BE2C (cell line): ENCODE measurements around the gene ARPC1A.
A peak's percentile ranks its signal among the peaks of the same experiment; 100 is the strongest.
"Not testable (repeated sequence)": the region's sequence is repeated elsewhere in the genome, so short reads cannot be mapped to it uniquely, and the experiment has no call there.

Experiments
- DNase-seq: peaks from one replicate; pipeline ENCODE4 v3.0.0-alpha.2; 2020
- H3K27me3 ChIP-seq: fragments of 250-450 bp; sonication (Bioruptor Pico); 2 replicates; pipeline ENCODE4 v1.5.1; 2020; ENCODE audit warnings: mild to moderate bottlenecking
- H3K36me3 ChIP-seq: fragments of 250-450 bp; sonication (Bioruptor Pico); 2 replicates; pipeline ENCODE4 v1.5.1; 2020; ENCODE audit warnings: mild to moderate bottlenecking
- H3K4me1 ChIP-seq: fragments of 250-450 bp; sonication (Bioruptor Pico); 2 replicates; pipeline ENCODE4 v1.5.1; 2020
- H3K4me3 ChIP-seq: 2 replicates; pipeline ENCODE4 v1.5.1; 2011; ENCODE audit warnings: low read depth, low read length
- H3K9me3 ChIP-seq: fragments of 250-450 bp; sonication (Bioruptor Pico); 2 replicates; pipeline ENCODE4 v1.5.1; 2020
- TF ChIP-seq, protein P1 (sequence below): IDR thresholded peaks from 2 replicates; pipeline ENCODE4 v1.5.1; 2012; ENCODE audit warnings: mild to moderate bottlenecking, low read depth, low read length

The ARPC1A gene

DNA sequence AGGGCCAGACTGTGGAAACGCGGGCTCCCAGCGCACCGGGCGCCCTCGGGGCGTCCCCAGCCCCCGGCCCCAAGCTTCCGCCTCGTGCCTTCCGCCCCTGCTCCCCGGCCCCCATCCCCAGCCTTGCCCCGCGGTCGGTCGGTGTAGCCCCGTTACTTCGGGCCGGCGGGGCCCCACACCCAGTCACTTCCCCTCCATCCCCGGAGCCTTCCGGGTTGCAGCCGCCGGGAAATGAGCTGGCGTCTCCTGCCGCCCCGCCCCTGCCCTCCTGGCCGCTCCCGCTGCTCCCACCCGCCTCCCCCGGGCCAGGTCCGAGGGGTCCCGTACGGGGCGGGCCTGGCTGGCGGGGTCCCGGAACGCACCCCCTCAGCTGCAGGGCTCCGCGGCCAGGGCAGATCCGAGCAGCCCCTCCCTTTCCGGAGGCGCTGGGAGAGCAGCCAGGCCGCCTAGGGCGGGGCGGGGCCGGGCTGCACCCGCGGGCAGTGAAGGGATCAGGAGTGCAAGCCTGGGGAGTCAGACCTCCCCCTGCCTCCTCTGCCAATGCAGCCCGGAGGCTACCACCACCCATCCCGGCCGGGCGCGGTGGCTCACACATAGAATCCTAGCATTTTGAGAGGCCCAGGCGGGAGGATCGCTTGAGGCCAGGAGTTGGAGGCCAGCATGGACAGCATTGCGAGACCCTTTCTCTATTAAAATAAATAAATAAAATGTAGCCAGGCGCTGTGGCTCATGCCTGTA is 49.5 kb downstream of the ARPC1A start:
- DNase-seq = peak; percentile 72
- H3K36me3 ChIP-seq = no peaks in the 10 kb centered on the region
- TF ChIP-seq, protein P1, sequence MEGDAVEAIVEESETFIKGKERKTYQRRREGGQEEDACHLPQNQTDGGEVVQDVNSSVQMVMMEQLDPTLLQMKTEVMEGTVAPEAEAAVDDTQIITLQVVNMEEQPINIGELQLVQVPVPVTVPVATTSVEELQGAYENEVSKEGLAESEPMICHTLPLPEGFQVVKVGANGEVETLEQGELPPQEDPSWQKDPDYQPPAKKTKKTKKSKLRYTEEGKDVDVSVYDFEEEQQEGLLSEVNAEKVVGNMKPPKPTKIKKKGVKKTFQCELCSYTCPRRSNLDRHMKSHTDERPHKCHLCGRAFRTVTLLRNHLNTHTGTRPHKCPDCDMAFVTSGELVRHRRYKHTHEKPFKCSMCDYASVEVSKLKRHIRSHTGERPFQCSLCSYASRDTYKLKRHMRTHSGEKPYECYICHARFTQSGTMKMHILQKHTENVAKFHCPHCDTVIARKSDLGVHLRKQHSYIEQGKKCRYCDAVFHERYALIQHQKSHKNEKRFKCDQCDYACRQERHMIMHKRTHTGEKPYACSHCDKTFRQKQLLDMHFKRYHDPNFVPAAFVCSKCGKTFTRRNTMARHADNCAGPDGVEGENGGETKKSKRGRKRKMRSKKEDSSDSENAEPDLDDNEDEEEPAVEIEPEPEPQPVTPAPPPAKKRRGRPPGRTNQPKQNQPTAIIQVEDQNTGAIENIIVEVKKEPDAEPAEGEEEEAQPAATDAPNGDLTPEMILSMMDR = no peak
- peak overlapping the region; percentile 67 for H3K4me3 ChIP-seq
- H3K4me1 ChIP-seq = peaks cover 3% of the 10 kb centered on the region
- no peaks in the 10 kb centered on the region for H3K9me3 ChIP-seq
- H3K27me3 ChIP-seq = no peaks in the 10 kb centered on the region

- peaks cover 12% of the 10 kb centered on the region for H3K4me1 ChIP-seq
- no peaks in the 10 kb centered on the region for H3K36me3 ChIP-seq
- H3K27me3 ChIP-seq = no peaks in the 10 kb centered on the region
- no peaks in the 10 kb centered on the region for H3K9me3 ChIP-seq
- no peak for DNase-seq
- TF ChIP-seq, protein P1 = no peak
- no peak overlapping the region for H3K4me3 ChIP-seq
These were observed 53.4 kb downstream of the ARPC1A start for GRCh38 chr7:99379043-99379577.

- not testable (repeated sequence) for H3K36me3 ChIP-seq, H3K4me3 ChIP-seq
- H3K4me1 ChIP-seq = peaks cover 10% of the 10 kb centered on the region
These were observed 54.0 kb downstream of the ARPC1A start for GRCh38 chr7:99379693-99380031.

GRCh38 chr7:99380032-99380822 is 54.5 kb downstream of the ARPC1A start:
- H3K27me3 ChIP-seq = no peaks in the 10 kb centered on the region
- DNase-seq = no peak

More at GRCh38 chr7:99379693-99380031, 54.0 kb downstream of the ARPC1A start:
- not testable (repeated sequence) for DNase-seq, H3K27me3 ChIP-seq, H3K9me3 ChIP-seq

GRCh38 chr7:99380823-99381663 is 55.3 kb downstream of the ARPC1A start:
- Histone ChIP-seq H3K4me3 (no peak overlapping the region), H3K27me3 (no peaks in the 10 kb centered on the region), H3K9me3 (no peaks in the 10 kb centered on the region), H3K4me1 (peaks cover 10% of the 10 kb centered on the region), H3K36me3 (no peaks in the 10 kb centered on the region)
- DNase-seq = no peak
- TF ChIP-seq, protein P1 = no peak

More at GRCh38 chr7:99380032-99380822, 54.5 kb downstream of the ARPC1A start:
- Histone ChIP-seq H3K4me3 (no peak overlapping the region), H3K9me3 (no peaks in the 10 kb centered on the region), H3K36me3 (no peaks in the 10 kb centered on the region), H3K4me1 (peaks cover 10% of the 10 kb centered on the region)
- TF ChIP-seq, protein P1 = no peak

GRCh38 chr7:99381664-99382075 is 56.0 kb downstream of the ARPC1A start:
- Histone ChIP-seq H3K27me3 (no peaks in the 10 kb centered on the region), H3K36me3 (no peaks in the 10 kb centered on the region; the same call in 1 of the 2 replicates), H3K4me3 (no peak overlapping the region), H3K9me3 (no peaks in the 10 kb centered on the region), H3K4me1 (peaks cover 10% of the 10 kb centered on the region)
- DNase-seq = no peak
- TF ChIP-seq, protein P1 = no peak
